GM18505 (cell line): ENCODE results near the gene NELL2.

Experiments used
- ATAC-seq: cut with Tn5 transposase; IDR thresholded peaks from one replicate; pipeline ENCODE4 v1.9.1; 2021; ENCODE audit not compliant: unreplicated experiment
- POLR2A ChIP-seq: IDR thresholded peaks from 4 replicates; pipeline ENCODE4 v1.6.1; 2011; ENCODE audit warnings: borderline replicate concordance; ENCODE audit not compliant: insufficient read depth, insufficient read length; ENCODE audit errors: extremely low read depth

Gene NELL2

GRCh38 chr12:44674875-44675274 is 201.2 kb downstream of the NELL2 start:
- no peak for TF ChIP-seq POLR2A
- no peak for ATAC-seq

DNA sequence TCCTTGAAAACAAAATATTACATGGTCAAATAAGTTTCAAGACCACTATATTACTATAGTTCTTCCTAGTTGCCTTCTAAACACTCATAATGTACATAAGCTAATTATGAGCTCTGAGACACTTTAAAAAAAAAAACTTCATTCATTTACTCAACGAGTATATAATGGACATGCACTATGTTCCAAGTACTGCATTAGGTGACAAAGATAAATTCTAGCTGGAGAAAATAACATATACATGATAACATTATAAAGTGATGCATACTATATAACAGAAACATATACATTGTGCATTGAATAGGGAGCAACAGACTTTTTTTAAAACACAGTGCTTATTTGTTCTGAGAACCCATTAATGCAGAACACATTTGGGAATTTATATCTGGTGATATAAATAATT is 202.3 kb downstream of the NELL2 start:
- TF ChIP-seq POLR2A, result no peak

GRCh38 chr12:44672042-44672441 is 204.1 kb downstream of the NELL2 start:
- TF ChIP-seq POLR2A, result no peak
- no peak for ATAC-seq

More for the DNA sequence above, 202.3 kb downstream of the NELL2 start:
- no peak for ATAC-seq

DNA sequence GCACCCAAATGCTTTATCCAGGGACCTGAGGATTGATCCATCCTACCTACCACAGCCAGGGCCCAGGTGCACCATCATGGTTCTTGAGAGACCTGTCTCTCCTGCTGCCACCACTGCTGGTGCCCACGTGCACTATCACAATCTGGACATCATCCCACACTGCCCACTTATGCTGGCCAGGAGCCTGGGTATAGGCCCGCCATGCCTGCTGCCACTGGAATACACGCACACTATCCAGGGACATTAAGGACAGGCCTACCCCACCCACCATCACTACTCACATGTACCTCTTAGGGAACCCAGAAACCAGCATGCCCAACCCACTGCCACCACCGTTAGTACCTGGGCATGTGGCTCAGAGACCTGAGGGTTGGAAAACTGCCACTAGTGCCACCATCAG is 207.7 kb downstream of the NELL2 start:
- no peak for ATAC-seq
- TF ChIP-seq POLR2A, result no peak

GRCh38 chr12:44667461-44667860 is 208.7 kb downstream of the NELL2 start:
- no peak for ATAC-seq
- TF ChIP-seq POLR2A, result no peak

- no peak for ATAC-seq
- TF ChIP-seq POLR2A, result no peak
Observed at GRCh38 chr12:44663291-44663690, 212.8 kb downstream of the NELL2 start.

- ATAC-seq, result no peak
- TF ChIP-seq POLR2A, result no peak
Observed at GRCh38 chr12:44655846-44656245, 220.3 kb downstream of the NELL2 start.

DNA sequence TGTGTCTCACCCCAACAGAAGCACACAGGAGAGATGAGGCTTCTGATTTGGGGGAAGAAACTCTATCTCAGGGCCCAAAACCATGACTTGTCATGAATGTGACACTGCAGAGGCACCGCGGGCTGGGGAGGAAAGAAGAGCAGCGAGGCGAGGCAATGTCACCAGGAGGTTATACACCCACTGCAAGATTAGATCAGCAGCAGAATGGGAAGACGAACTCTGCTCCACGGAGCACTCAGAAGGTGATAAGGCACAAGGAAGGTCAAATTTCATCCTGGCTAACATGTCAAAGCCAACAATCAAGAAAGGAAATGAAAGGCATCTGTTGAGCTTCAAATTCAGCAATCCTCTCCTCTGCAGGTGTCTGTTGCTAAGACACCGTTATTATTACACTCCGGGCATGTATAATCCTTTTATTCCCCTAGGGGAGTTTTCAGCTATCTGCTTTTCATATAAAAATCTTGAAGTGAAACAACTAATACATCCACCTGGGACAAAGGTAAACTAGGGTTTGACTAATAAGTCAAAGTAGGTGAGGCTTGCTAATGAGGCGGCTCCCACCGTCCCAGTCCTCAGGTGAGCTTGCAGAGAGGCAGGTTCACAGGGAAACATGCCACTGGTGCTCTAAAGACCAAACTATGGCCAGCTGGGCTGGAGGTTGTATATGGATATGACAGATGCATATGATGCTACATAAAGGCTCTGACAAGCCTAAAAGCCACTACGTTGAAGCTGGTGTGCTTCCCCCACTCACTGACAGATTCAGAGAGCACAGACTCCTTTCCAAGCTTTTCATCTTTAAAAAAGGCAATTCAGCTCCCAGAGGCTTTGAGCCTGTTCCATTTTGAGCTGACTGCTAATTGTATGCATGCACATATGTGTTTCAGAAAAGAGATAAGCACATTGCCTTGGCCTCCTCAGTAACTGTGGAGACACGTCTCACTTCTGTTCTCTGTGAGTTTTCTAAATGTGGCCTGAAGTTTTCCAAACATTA is 221.2 kb downstream of the NELL2 start:
- ATAC-seq, result no peak
- no peak for TF ChIP-seq POLR2A

DNA sequence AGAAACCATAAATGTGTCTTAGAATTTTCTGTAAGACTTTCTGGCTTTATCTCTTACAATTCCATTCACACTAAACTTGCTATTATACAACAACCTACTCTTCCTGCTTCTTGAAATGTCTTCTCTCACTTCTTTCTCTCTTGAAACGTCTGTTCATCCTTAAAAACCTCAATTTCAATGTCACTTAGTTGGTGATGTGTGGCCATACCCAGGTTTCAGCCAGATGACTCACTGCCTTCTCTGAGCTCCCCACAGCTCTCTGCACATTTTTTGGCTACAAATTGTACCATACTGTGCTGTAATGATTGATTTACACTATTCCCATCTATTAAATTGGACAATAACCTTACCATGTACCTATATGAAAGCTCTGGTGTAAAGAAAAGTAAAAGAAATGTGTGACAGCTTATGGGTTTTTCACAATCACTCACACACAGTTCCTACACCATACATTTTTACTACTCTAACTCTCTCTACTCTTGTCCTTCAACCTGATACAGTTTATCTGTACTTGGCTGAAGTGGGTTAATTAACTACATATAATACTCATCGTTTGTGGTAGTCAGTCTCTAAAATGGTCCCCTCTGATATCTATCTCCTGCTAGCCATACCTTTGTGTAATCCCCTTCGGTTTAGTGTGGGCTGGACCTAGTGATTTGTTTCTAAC is 222.1 kb downstream of the NELL2 start:
- no peak for ATAC-seq
- TF ChIP-seq POLR2A, result no peak

DNA sequence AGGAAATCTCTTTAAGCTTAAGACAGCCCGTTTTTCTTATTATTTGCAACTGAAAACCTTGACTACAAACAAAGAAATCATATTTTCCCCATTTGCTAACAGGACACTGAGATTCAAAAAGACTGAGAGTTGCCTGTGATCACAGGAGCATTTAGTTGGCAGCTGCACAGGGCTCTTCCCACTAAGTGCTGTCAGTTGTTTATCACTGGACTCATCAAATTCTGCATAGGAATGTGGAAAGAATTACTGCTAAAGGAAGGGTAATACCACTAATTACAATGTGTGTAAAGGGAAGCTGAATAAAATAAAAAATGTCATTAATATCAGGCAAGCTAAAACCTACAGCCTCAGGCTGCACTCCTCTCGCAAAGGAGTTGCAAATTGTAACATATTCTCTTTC is 226.4 kb downstream of the NELL2 start:
- ATAC-seq, result no peak
- no peak for TF ChIP-seq POLR2A

DNA sequence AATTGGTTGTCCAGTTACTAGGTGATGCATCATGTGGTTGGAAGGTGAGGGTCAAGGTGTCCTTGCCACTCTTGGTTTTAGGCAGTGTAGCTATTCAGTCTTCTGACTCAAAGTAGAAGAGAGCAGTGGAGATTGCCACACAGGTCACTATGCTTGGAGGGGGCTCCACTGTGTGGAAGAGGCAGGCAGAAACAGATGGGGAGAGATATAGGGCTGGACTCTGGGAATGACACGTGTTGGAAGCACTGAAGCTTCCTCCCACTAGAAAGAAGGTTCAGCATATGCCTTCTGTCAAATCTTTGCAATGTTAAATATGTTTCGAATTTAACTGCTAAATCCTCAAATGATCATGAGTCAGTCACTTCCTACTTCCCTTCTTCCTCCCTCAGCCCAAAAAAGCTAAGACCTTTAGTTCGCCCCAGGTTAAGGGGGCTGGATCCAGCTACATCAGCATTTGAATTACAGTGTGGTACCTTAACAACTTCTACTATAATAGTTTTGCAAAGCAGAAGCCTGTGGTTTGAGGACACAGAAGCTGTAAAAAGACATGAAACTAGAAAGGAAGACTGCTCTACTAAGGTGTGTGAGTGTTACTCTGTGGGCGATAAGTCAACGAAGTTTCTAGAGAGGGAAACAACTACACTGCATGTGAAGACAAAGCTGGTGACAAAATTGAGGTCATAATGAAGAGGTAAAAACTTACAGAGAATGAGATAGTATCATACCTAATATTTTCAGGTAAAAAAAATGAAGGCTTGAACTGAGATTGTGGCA is 228.0 kb downstream of the NELL2 start:
- TF ChIP-seq POLR2A, result no peak
- no peak for ATAC-seq

DNA sequence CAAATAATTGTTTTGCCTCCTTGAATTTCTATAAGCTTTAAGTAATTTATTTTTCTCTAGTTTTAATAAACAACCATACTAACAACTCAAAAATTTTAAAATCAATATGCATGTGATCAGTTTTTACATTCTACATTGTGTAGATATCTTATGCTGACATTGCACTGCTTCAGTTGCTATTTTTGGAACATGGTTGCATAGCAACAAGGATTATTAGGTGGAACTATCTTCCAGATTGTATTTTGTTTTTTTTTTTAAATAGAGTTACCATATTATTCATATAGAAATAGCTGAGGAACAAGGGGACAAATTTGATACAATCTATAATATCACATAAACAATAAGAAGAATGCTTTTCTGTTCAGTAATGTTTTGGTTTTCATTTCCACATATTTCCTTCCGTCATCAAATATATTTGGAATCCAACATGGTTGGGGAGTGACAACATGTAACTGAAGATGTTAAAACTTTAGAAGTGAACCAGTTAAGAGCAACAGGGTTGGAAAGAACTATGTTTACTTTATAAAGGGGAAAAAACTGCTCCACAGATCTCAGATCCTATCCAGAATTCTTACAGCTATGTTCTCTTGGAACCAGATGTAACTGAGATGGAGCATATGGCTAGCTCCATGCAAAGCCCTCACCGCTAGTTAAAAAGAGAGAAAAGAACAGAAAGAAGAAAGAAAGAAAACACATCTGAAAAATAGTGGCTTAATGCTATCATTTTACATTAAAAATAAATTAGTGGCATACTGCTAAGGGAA is 235.5 kb downstream of the NELL2 start:
- no peak for ATAC-seq
- no peak for TF ChIP-seq POLR2A

GRCh38 chr12:44637875-44638274 is 238.2 kb downstream of the NELL2 start:
- ATAC-seq, result no peak
- no peak for TF ChIP-seq POLR2A

DNA sequence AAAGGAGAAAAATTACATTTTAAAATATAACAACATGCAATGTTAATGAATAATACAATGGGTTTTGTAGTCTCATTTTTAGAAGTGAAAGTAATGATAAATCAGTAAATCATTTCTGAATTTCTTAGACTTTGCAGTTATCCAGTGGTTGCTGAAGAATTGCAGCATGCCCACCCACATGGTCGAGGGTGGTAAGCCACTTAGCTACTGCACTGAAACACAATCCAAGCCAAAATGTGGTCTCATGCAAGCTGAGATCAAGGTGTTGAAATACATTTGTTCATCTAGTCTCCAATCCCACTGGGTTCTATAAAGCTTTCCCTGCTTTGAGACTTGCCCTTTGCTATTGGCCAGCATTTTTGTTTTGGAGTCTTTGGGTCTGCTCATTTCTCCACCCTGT is 247.9 kb downstream of the NELL2 start:
- ATAC-seq, result no peak
- TF ChIP-seq POLR2A, result no peak
